GM04503 (cell line): ENCODE measurements around the gene F7.
"Not testable (repeated sequence)": the region's sequence is repeated elsewhere in the genome, so short reads cannot be mapped to it uniquely, and the experiment has no call there.

Experiments used
- DNase-seq: peaks from one replicate; pipeline ENCODE4 v3.0.0-alpha.2; 2012; ENCODE audit warnings: low read depth

The F7 gene

GRCh38 chr13:113102302-113102701, 3.3 kb upstream of the F7 start:
- not testable (repeated sequence) for DNase-seq

GRCh38 chr13:113102727-113103126, 2.9 kb upstream of the F7 start:
- no peak for DNase-seq

- DNase-seq = no peak
Measured at GRCh38 chr13:113103646-113104045, 1.9 kb upstream of the F7 start.

GRCh38 chr13:113105921-113106452, 396 bp downstream of the F7 start:
- no peak for DNase-seq

GRCh38 chr13:113106711-113107351, 1.2 kb downstream of the F7 start:
- no peak for DNase-seq

- DNase-seq = not testable (repeated sequence)
Measured at GRCh38 chr13:113108521-113108920, 2.9 kb downstream of the F7 start.

GRCh38 chr13:113109151-113110047, 3.8 kb downstream of the F7 start:
- DNase-seq = no peak

GRCh38 chr13:113110048-113110851, 4.7 kb downstream of the F7 start:
- DNase-seq = no peak

- no peak for DNase-seq
Measured at GRCh38 chr13:113110852-113111315, 5.3 kb downstream of the F7 start.

GRCh38 chr13:113111821-113112220, 6.2 kb downstream of the F7 start:
- DNase-seq = not testable (repeated sequence)

- DNase-seq = not testable (repeated sequence)
Measured at GRCh38 chr13:113112475-113112874, 6.9 kb downstream of the F7 start.

- DNase-seq = no peak
Measured at GRCh38 chr13:113112893-113113845, 7.6 kb downstream of the F7 start.

GRCh38 chr13:113113846-113114271, 8.3 kb downstream of the F7 start:
- no peak for DNase-seq

- DNase-seq = no peak
Measured at GRCh38 chr13:113114511-113115362, 9.1 kb downstream of the F7 start.

- DNase-seq = no peak
Measured at GRCh38 chr13:113115363-113116205, 10.0 kb downstream of the F7 start.

- no peak for DNase-seq
Measured at GRCh38 chr13:113116206-113116800, 10.7 kb downstream of the F7 start.

GRCh38 chr13:113116871-113117271, 11.3 kb downstream of the F7 start:
- no peak for DNase-seq

GRCh38 chr13:113117335-113117872, 11.8 kb downstream of the F7 start:
- no peak for DNase-seq
